ENCODE data around the gene PHF2.
"Not testable (repeated sequence)": the region's sequence is repeated elsewhere in the genome, so short reads cannot be mapped to it uniquely, and the experiment has no call there.

Gene PHF2

GRCh38 chr9:93669116-93669957 lies 93.0 kb downstream of the PHF2 start:
- DNase-seq: peak; percentile 1

- DNase-seq: no peak
These were observed 93.5 kb downstream of the PHF2 start for GRCh38 chr9:93669958-93670207.

GRCh38 chr9:93670208-93671019 lies 94.0 kb downstream of the PHF2 start:
- DNase-seq: peak; percentile 22

- DNase-seq: no peak
These were observed 94.6 kb downstream of the PHF2 start for GRCh38 chr9:93671020-93671338.

GRCh38 chr9:93672330-93673020 lies 96.1 kb downstream of the PHF2 start:
- not testable (repeated sequence) for DNase-seq

- DNase-seq: peak; percentile 1
These were observed 96.8 kb downstream of the PHF2 start for GRCh38 chr9:93673021-93673838.

GRCh38 chr9:93673839-93674334 lies 97.5 kb downstream of the PHF2 start:
- no peak for DNase-seq

- DNase-seq: no peak
These were observed 98.4 kb downstream of the PHF2 start for GRCh38 chr9:93674580-93675335.

GRCh38 chr9:93675336-93676150 lies 99.2 kb downstream of the PHF2 start:
- peak; percentile 1 for DNase-seq

GRCh38 chr9:93676310-93677047 lies 100.1 kb downstream of the PHF2 start:
- peak; percentile 0 for DNase-seq

GRCh38 chr9:93677048-93677571 lies 100.7 kb downstream of the PHF2 start:
- no peak for DNase-seq

- DNase-seq: no peak
These were observed 101.3 kb downstream of the PHF2 start for GRCh38 chr9:93677641-93678136.

- peak; percentile 1 for DNase-seq
These were observed 102.0 kb downstream of the PHF2 start for GRCh38 chr9:93678199-93679019.

GRCh38 chr9:93679536-93680442 lies 103.4 kb downstream of the PHF2 start:
- peak; percentile 1 for DNase-seq

GRCh38 chr9:93680443-93681268 lies 104.3 kb downstream of the PHF2 start:
- DNase-seq: peak; percentile 0

GRCh38 chr9:93681269-93682154 lies 105.1 kb downstream of the PHF2 start:
- DNase-seq: peak; percentile 1
